Measurements from ENCODE around the gene MRPS12. TPM values are rescaled to one million over a fixed set of nuclear protein-coding genes. Genes with fewer than 3 reads are reported as not detected.

MRPS12 gene
- total RNA-seq, 1 donor from 2014 or later, result 30.7 TPM

DNA sequence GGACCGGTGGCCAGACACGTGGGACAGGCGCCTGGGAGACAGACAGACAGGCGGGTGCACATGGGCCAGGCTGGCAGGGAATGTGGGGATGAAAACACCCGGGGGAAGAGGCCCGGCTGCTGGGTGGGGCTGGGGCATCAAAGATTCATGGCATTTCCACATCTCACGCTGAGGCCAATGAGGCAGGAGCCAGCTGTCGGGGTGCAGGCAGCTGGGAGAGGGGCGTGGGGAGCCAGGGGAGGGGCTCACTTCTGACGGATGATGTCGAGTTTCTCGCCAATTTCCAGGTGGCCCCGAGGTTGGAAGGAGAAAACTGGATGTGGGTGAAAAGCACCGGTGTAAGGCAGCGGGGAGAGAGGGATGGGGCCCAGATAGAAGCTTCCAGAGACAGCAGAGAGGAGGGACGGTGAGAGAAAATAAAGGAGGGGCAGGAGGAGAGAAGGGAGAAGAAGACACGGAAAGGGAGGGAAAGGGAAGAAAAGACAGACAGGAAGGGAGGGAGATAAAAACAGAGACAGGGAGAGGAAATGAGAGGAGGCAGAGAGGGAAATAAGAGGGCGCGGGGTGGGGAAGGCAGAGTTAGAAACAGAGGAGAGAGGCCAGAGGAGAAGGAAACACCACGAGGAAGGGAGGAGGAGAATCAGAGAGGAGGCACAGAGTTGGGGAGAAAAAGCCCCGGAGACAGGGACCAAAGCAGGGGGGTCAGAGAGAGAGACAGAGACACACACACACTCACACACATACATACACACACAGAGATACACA is 10.7 kb upstream of the MRPS12 start:
- Mint-ChIP-seq H3K27me3 (ENCODE audit: unreplicated experiment) (no peaks in the 10 kb centered on the region), H3K4me1 (ENCODE audit: unreplicated experiment) (no peaks in the 10 kb centered on the region), H3K27ac (ENCODE audit: unreplicated experiment) (no peak overlapping the region), H3K9me3 (ENCODE audit: unreplicated experiment) (no peaks in the 10 kb centered on the region), H3K36me3 (ENCODE audit: unreplicated experiment) (peaks cover 2% of the 10 kb centered on the region), H3K4me3 (ENCODE audit: unreplicated experiment) (no peak overlapping the region)
- no peak for TF ChIP-seq CTCF (IDR thresholded peaks at IDR 0.05)
- DNase-seq (ENCODE audit: extremely low spot score, unreplicated experiment), result no peak

DNA sequence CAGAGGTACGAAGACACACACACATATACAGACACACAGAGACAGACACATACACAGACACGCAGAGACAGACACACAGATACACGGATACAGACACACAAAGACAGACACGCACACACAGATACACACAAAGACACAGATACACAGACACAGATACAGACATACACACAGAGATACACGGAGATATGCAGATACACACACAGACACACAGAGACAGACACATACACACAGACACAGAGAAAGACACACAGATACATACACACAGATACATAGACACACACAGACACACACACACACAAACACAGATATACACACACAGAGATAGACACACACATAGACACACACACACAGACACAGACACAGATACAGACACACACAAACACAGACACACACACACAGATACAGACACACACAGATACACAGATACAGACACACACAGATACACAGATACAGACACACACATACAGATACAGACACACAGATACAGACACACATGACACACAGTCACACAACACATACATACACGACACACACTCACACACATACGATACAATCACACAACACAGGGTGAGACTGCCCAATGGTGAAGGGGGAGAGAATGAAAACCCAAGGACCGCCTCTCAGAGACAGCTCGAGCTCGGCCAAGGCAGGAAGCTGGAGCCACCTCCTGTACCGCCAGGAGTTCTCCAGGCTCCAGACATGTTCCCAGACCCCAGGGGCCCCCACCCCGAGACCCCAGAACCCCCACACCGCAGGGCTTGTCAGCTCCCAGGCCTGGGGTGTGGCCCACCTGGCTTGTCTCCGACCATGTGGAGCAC is 9.9 kb upstream of the MRPS12 start:
- Mint-ChIP-seq H3K27me3 (ENCODE audit: unreplicated experiment) (no peaks in the 10 kb centered on the region), H3K36me3 (ENCODE audit: unreplicated experiment) (peaks cover 6% of the 10 kb centered on the region), H3K4me1 (ENCODE audit: unreplicated experiment) (no peaks in the 10 kb centered on the region), H3K9me3 (ENCODE audit: unreplicated experiment) (no peaks in the 10 kb centered on the region), H3K27ac (ENCODE audit: unreplicated experiment) (no peak overlapping the region), H3K4me3 (ENCODE audit: unreplicated experiment) (no peak overlapping the region)
- DNase-seq (ENCODE audit: extremely low spot score, unreplicated experiment), result no peak
- no peak for TF ChIP-seq CTCF (IDR thresholded peaks at IDR 0.05)

DNA sequence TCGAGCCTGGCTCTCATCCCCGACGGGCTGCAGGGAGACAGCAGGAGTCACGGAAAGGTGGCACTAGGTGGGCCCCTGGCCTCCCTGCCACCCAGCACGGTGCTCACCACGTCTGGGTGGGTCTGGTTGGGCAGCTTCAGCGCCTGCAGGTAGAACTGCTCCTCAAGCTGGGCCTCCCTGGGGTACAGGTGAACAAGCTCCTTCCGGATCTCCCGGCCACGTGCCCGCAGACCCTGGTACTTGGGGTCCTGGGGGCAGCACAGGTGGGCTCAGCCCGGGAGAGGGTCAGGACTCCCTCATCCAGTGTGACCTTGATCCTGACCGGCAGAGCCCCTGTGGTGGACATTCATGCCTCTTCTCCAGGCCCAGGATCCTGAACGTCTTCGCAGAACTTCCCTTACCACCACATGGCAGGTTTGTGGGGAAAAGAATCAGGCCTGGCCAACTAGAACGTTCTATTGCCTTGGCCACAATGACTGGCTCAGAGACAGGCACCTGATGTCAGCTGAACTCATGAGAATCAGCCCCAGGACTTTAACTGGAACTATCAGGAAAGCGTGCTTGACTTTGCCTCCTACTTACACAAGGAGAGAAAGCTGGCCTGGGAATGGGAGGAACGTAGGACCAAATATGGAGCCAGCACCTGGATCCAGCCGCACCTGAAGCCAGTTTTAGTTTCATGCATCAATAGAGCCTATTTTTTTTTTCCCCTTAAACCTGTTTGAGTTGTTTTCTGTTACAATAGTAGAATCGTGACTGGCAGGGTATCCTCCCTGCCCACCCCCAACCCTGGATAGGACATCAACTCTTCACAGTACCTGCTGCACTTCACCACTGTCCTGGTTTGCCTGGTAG is 9.1 kb upstream of the MRPS12 start:
- Mint-ChIP-seq H3K27me3 (ENCODE audit: unreplicated experiment) (no peaks in the 10 kb centered on the region), H3K36me3 (ENCODE audit: unreplicated experiment) (peaks cover 6% of the 10 kb centered on the region), H3K4me1 (ENCODE audit: unreplicated experiment) (no peaks in the 10 kb centered on the region), H3K9me3 (ENCODE audit: unreplicated experiment) (no peaks in the 10 kb centered on the region), H3K27ac (ENCODE audit: unreplicated experiment) (no peak overlapping the region), H3K4me3 (ENCODE audit: unreplicated experiment) (no peak overlapping the region)
- TF ChIP-seq CTCF (IDR thresholded peaks at IDR 0.05), result no peak
- DNase-seq (ENCODE audit: extremely low spot score, unreplicated experiment), result no peak

GRCh38 chr19:38922482-38922881 is 8.3 kb upstream of the MRPS12 start:
- no peaks in the 10 kb centered on the region for H3K27me3 Mint-ChIP-seq (ENCODE audit: unreplicated experiment)
- no peaks in the 10 kb centered on the region for H3K9me3 Mint-ChIP-seq (ENCODE audit: unreplicated experiment)
- no peak overlapping the region for H3K4me3 Mint-ChIP-seq (ENCODE audit: unreplicated experiment)
- H3K27ac Mint-ChIP-seq (ENCODE audit: unreplicated experiment), result no peak overlapping the region
- no peaks in the 10 kb centered on the region for H3K4me1 Mint-ChIP-seq (ENCODE audit: unreplicated experiment)
- TF ChIP-seq CTCF (IDR thresholded peaks at IDR 0.05), result no peak
- H3K36me3 Mint-ChIP-seq (ENCODE audit: unreplicated experiment), result peaks cover 6% of the 10 kb centered on the region
- DNase-seq (ENCODE audit: extremely low spot score, unreplicated experiment), result no peak
